HCT116 (cell line): Measurements from ENCODE around the gene CHI3L2. TPM values are rescaled to one million over a fixed set of nuclear protein-coding genes. Genes with fewer than 3 reads are reported as not detected.

Source experiments
- ATAC-seq: fragments of 200-7000 bp; cut with Tn5 transposase; 2 replicates; pipeline ENCODE4 v1.9.1; 2020; ENCODE audit warnings: mild to moderate bottlenecking, moderate library complexity
- BruUV-seq: library from RNA; stranded (reverse); fragments of 400-500 nt; replicated peaks from 2 replicates; lab custom pipeline; 2021; lab: Mats Ljungman, UMichigan
- CTCF ChIA-PET: fragments of 300-600 bp; sonication (Branson Sonifier 250); formaldehyde crosslinking; loops from one replicate; lab custom pipeline; 2021; ENCODE audit warnings: antibody characterized with exemption; lab: Charles Lee
- POLR2A ChIA-PET: fragments of 300-600, 350-600 bp; sonication (Branson Sonifier 250); formaldehyde crosslinking; loops from one replicate; lab custom pipeline; 2021; ENCODE audit warnings: antibody characterized with exemption; lab: Charles Lee
- RAD21 ChIA-PET, 2 experiments: fragments of 300-600 bp; sonication (Branson Sonifier 250); formaldehyde crosslinking; loops; one replicate each; lab custom pipeline; 2023; ENCODE audit warnings: low total read pairs in 2 of 2; ENCODE audit not compliant: uncharacterized antibody in 2 of 2, unreplicated experiment in 2 of 2, low non-redundant PET in 1 of 2; lab: Charles Lee
- DNase-seq: peaks from one replicate; pipeline ENCODE4 v3.0.0-alpha.2; 2010; ENCODE audit warnings: low read depth, low spot score
- H2AFZ ChIP-seq: fragments of 200-600 bp; shearing (Covaris generic), sonication (generic); 2 replicates; pipeline ENCODE4 v1.6.1; 2017; ENCODE audit warnings: low read depth, mixed run types, mixed read lengths, antibody characterized with exemption, low read length; ENCODE audit not compliant: poor library complexity, severe bottlenecking
- H3K27ac ChIP-seq: 2 replicates; pipeline ENCODE4 v1.5.1; 2012; ENCODE audit warnings: low read depth, low read length
- H3K27me3 ChIP-seq: fragments of 200-600 bp; sonication (generic); 2 replicates; pipeline ENCODE4 v1.6.1; 2016; ENCODE audit warnings: mixed run types, low read length, mixed read lengths; ENCODE audit not compliant: insufficient read depth
- H3K36me3 ChIP-seq, 2 experiments: fragments of 200-500 bp in 1 of 2; fragments of 200-600 bp in 1 of 2; sonication (Bioruptor generic) in 1 of 2; sonication (generic) in 1 of 2; 2 replicates each; pipeline versions ENCODE4 v1.5.1 to v1.6.1; 2014 to 2016; ENCODE audit warnings: low read length in 2 of 2, inconsistent platforms in 1 of 2, mixed read lengths in 1 of 2, mixed run types in 1 of 2; ENCODE audit not compliant: insufficient read depth in 2 of 2, control insufficient read depth in 1 of 2
- H3K4me1 ChIP-seq, 2 experiments: fragments of 200-600 bp in 1 of 2; sonication (generic) in 1 of 2; 2 replicates each; pipeline versions ENCODE4 v1.5.1 to v1.6.1; 2012 to 2017; ENCODE audit warnings: low read length in 2 of 2, inconsistent platforms in 1 of 2, mild to moderate bottlenecking in 1 of 2, mixed read lengths in 1 of 2, mixed run types in 1 of 2, moderate library complexity in 1 of 2; ENCODE audit not compliant: insufficient read depth in 2 of 2, control insufficient read depth in 1 of 2
- H3K4me2 ChIP-seq: fragments of 200-600 bp; sonication (generic); 2 replicates; pipeline ENCODE4 v1.6.1; 2017; ENCODE audit warnings: mixed run types, low read length, mixed read lengths
- H3K4me3 ChIP-seq, 2 experiments: fragments of 200-600 bp in 1 of 2; sonication (generic) in 1 of 2; replicated peaks in 1 of 2; 2 replicates each; pipeline ENCODE4 v1.5.1; 2011 to 2016; ENCODE audit warnings: low read length in 2 of 2, control low read depth in 1 of 2, low read depth in 1 of 2, mild to moderate bottlenecking in 1 of 2, mixed read lengths in 1 of 2, mixed run types in 1 of 2
- H3K79me2 ChIP-seq: fragments of 200-600 bp; sonication (generic); 2 replicates; pipeline ENCODE4 v1.6.1; 2017; ENCODE audit warnings: mild to moderate bottlenecking, mixed run types, low read length, moderate library complexity, mixed read lengths; ENCODE audit not compliant: insufficient read depth
- H3K9ac ChIP-seq: fragments of 200-600 bp; sonication (generic); 2 replicates; pipeline ENCODE4 v1.6.1; 2016; ENCODE audit warnings: low read length, mixed read lengths
- H3K9me2 ChIP-seq: fragments of 200-600 bp; sonication (generic), shearing (Covaris generic); 2 replicates; pipeline ENCODE4 v1.6.1; 2017; ENCODE audit warnings: mixed run types, mild to moderate bottlenecking, moderate library complexity; ENCODE audit not compliant: insufficient read depth
- H3K9me3 ChIP-seq, 2 experiments: fragments of 200-500 bp in 1 of 2; fragments of 200-600 bp in 1 of 2; sonication (Bioruptor generic) in 1 of 2; sonication (generic) in 1 of 2; 2 replicates each; pipeline ENCODE4 v1.6.1; 2014 to 2017; ENCODE audit warnings: low read length in 2 of 2, mixed read lengths in 2 of 2, inconsistent platforms in 1 of 2, low read depth in 1 of 2, mild to moderate bottlenecking in 1 of 2, mixed run types in 1 of 2, moderate library complexity in 1 of 2; ENCODE audit not compliant: control insufficient read depth in 1 of 2, insufficient read depth in 1 of 2
- H4K20me1 ChIP-seq: fragments of 200-600 bp; sonication (generic), shearing (Covaris generic); 2 replicates; pipeline ENCODE4 v1.6.1; 2017; ENCODE audit warnings: mixed run types, mild to moderate bottlenecking, moderate library complexity; ENCODE audit not compliant: insufficient read depth
- CBX3 ChIP-seq: IDR thresholded peaks from 2 replicates; pipeline ENCODE4 v1.6.1; 2012; ENCODE audit warnings: low read depth
- CEBPB ChIP-seq: IDR thresholded peaks from 2 replicates; pipeline ENCODE4 v1.6.1; 2012; ENCODE audit warnings: low read depth
- POLR2AphosphoS5 ChIP-seq: IDR thresholded peaks from 2 replicates; pipeline ENCODE4 v1.6.1; 2011; ENCODE audit warnings: mild to moderate bottlenecking, low read depth, low read length, moderate library complexity
- SIN3A ChIP-seq: IDR thresholded peaks from 2 replicates; pipeline ENCODE4 v1.6.1; 2012; ENCODE audit warnings: low read depth
- SP1 ChIP-seq: IDR thresholded peaks from 2 replicates; pipeline ENCODE4 v1.6.1; 2012; ENCODE audit warnings: low read depth
- SRF ChIP-seq: IDR thresholded peaks from 2 replicates; pipeline ENCODE4 v1.6.1; 2012; ENCODE audit warnings: low read depth
- ZFX ChIP-seq: fragments of 450-650 bp; IDR thresholded peaks from 2 replicates; pipeline ENCODE4 v1.6.1; 2017
- intact Hi-C: fragments of 100-400 bp; cut with micrococcal nuclease; formaldehyde crosslinking; loops from 2 replicates; pipeline ENCODE4 v1.10.0; 2022
- total RNA-seq: library from RNA; stranded (reverse); gene quantifications from one replicate; pipeline ENCODE4 v1.2.1, GENCODE V29; 2021; ENCODE audit not compliant: unreplicated experiment
- TF ChIP-seq, protein P1 (sequence below): IDR thresholded peaks from 2 replicates; pipeline ENCODE4 v1.6.1; 2011; ENCODE audit warnings: mild to moderate bottlenecking, low read length, moderate library complexity; ENCODE audit not compliant: insufficient replicate concordance; ENCODE audit errors: extremely low read depth
- TF ChIP-seq, protein P2 (sequence below): IDR thresholded peaks from 2 replicates; pipeline ENCODE4 v1.6.1; 2012
- TF ChIP-seq, protein P3 (sequence below): IDR thresholded peaks from 2 replicates; pipeline ENCODE4 v1.6.1; 2012; ENCODE audit warnings: low read depth

Gene CHI3L2
- total RNA-seq, 1 experiment from 2014 or later = not detected

DNA sequence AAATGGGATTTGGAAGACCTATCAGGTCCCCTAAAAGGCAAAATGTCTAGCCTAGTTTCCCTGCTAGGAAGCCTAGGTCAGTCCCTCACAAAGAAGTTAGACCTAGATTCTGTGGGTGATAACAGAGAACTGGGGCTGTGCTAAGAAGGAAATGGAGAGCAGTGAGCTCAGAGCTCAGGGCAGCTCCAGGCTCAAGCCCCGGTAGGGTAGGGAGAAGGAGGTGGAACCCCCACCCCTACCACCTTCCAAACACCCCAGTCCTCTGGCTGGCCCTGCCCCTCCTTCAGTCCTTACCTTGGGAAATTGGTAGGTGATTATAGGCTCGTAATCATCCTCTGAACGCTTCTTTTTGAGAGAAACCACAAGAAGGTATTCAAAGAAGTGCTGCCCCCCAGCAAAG is 28.2 kb upstream of the CHI3L2 start:
- Histone ChIP-seq H3K9ac (no peak overlapping the region), H3K79me2 (peaks cover 36% of the 10 kb centered on the region), H4K20me1 (no peaks in the 10 kb centered on the region), H3K27me3 (no peaks in the 10 kb centered on the region), H3K4me2 (no peak overlapping the region), H3K36me3 (peaks cover 0 to 31% of the 10 kb centered on the region in 2 experiments; a peak in 2 of 4 replicates), H2AFZ (no peak overlapping the region), H3K9me3 (no peaks in the 10 kb centered on the region)
- no peak for ATAC-seq
- ChIA-PET CTCF (no interaction called here), POLR2A (no interaction called here)
- no peak for DNase-seq
- no TSS peak for BruUV-seq
- TF ChIP-seq, protein P1, sequence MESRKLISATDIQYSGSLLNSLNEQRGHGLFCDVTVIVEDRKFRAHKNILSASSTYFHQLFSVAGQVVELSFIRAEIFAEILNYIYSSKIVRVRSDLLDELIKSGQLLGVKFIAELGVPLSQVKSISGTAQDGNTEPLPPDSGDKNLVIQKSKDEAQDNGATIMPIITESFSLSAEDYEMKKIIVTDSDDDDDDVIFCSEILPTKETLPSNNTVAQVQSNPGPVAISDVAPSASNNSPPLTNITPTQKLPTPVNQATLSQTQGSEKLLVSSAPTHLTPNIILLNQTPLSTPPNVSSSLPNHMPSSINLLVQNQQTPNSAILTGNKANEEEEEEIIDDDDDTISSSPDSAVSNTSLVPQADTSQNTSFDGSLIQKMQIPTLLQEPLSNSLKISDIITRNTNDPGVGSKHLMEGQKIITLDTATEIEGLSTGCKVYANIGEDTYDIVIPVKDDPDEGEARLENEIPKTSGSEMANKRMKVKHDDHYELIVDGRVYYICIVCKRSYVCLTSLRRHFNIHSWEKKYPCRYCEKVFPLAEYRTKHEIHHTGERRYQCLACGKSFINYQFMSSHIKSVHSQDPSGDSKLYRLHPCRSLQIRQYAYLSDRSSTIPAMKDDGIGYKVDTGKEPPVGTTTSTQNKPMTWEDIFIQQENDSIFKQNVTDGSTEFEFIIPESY = no peak
- no peak for TF ChIP-seq CBX3
- TF ChIP-seq SIN3A = no peak
- no peak for TF ChIP-seq CEBPB
- TF ChIP-seq SP1 = no peak
- TF ChIP-seq, protein P2, sequence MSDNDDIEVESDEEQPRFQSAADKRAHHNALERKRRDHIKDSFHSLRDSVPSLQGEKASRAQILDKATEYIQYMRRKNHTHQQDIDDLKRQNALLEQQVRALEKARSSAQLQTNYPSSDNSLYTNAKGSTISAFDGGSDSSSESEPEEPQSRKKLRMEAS = no peak
- TF ChIP-seq, protein P3, sequence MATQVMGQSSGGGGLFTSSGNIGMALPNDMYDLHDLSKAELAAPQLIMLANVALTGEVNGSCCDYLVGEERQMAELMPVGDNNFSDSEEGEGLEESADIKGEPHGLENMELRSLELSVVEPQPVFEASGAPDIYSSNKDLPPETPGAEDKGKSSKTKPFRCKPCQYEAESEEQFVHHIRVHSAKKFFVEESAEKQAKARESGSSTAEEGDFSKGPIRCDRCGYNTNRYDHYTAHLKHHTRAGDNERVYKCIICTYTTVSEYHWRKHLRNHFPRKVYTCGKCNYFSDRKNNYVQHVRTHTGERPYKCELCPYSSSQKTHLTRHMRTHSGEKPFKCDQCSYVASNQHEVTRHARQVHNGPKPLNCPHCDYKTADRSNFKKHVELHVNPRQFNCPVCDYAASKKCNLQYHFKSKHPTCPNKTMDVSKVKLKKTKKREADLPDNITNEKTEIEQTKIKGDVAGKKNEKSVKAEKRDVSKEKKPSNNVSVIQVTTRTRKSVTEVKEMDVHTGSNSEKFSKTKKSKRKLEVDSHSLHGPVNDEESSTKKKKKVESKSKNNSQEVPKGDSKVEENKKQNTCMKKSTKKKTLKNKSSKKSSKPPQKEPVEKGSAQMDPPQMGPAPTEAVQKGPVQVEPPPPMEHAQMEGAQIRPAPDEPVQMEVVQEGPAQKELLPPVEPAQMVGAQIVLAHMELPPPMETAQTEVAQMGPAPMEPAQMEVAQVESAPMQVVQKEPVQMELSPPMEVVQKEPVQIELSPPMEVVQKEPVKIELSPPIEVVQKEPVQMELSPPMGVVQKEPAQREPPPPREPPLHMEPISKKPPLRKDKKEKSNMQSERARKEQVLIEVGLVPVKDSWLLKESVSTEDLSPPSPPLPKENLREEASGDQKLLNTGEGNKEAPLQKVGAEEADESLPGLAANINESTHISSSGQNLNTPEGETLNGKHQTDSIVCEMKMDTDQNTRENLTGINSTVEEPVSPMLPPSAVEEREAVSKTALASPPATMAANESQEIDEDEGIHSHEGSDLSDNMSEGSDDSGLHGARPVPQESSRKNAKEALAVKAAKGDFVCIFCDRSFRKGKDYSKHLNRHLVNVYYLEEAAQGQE = no peak
- no peak for TF ChIP-seq POLR2AphosphoS5
- no peak for TF ChIP-seq ZFX
- no peak for TF ChIP-seq SRF
- TF ChIP-seq, all 23 proteins: peak for 0
- no peak overlapping the region for H3K4me3 ChIP-seq
- intact Hi-C loops = no loop called here
- no peak overlapping the region for H3K27ac ChIP-seq
- H3K9me2 ChIP-seq = no peaks in the 10 kb centered on the region
- RAD21 ChIA-PET = no interaction called here
- H3K4me1 ChIP-seq = peaks cover 33 to 45% of the 10 kb centered on the region in 2 experiments
